K562 (cell line): ENCODE results near the gene LAPTM5. TPM values are rescaled to one million over a fixed set of nuclear protein-coding genes. Genes with fewer than 3 reads are reported as not detected.
A peak's percentile ranks its signal among the peaks of the same experiment; 100 is the strongest.

Experiments
- ARID2 ChIP-seq: fragments of 450-650 bp; IDR thresholded peaks from 2 replicates; pipeline ENCODE4 v1.6.1; 2017; ENCODE audit warnings: antibody characterized with exemption, mild to moderate bottlenecking
- GATAD2A ChIP-seq: fragments of 450-650 bp; IDR thresholded peaks from 2 replicates; pipeline ENCODE4 v1.6.1; 2017
- GATAD2B ChIP-seq: fragments of 450-650 bp; IDR thresholded peaks from 2 replicates; pipeline ENCODE4 v1.6.1; 2017; ENCODE audit warnings: mild to moderate bottlenecking, borderline replicate concordance
- HDGF ChIP-seq: fragments of 450-650 bp; IDR thresholded peaks from 2 replicates; pipeline ENCODE4 v1.6.1; 2016
- NR3C1 ChIP-seq: sonication (generic); formaldehyde crosslinking; IDR thresholded peaks from 2 replicates; pipeline ENCODE4 v1.8.1; 2022; ENCODE audit warnings: missing genetic modification reagents
- POLR2AphosphoS5 ChIP-seq: IDR thresholded peaks from 2 replicates; pipeline ENCODE4 v1.6.1; 2011; ENCODE audit warnings: mild to moderate bottlenecking, low read depth, low read length, moderate library complexity; ENCODE audit not compliant: control insufficient read depth, insufficient read depth
- POLR3G ChIP-seq: IDR thresholded peaks from 2 replicates; pipeline ENCODE4 v1.6.1; 2011; ENCODE audit not compliant: insufficient read length, insufficient replicate concordance; ENCODE audit errors: extremely low read depth
- RREB1 ChIP-seq: fragments of 250-450 bp; sonication (Bioruptor Pico); IDR thresholded peaks from 2 replicates; pipeline ENCODE4 v1.4.0; 2020
- ZNF165 ChIP-seq: fragments of 250-450 bp; sonication (Bioruptor Pico); IDR thresholded peaks from 2 replicates; pipeline ENCODE4 v1.4.0; 2020; ENCODE audit warnings: borderline replicate concordance
- ZNF583 ChIP-seq: fragments of 250-450 bp; sonication (Bioruptor Pico); IDR thresholded peaks from 2 replicates; pipeline ENCODE4 v1.4.0; 2020
- ZNF778 ChIP-seq: fragments of 450-650 bp; formaldehyde crosslinking; IDR thresholded peaks from 2 replicates; pipeline ENCODE4 v1.4.0; 2020; ENCODE audit warnings: mild to moderate bottlenecking, moderate library complexity
- polyA plus RNA-seq, 8 experiments: library from polyadenylated mRNA; depleted of rRNA in 4 of 8; stranded (reverse) in 5 of 8; unstranded in 3 of 8; fragments of >200 nt; fragmentation: Nextera tagmentation in 2 of 8; fragmentation: Illumina TruSeq in 1 of 8; extraction: Ambion mirVana in 2 of 8; extraction: Trizol in 1 of 8; gene quantifications; 2 replicates each; pipeline versions ENCODE4 v1.2.1 to v1.2.3, GENCODE V29; 2011 to 2014; ENCODE audit warnings: inconsistent platforms in 1 of 8, missing spikeins in 1 of 8
- total RNA-seq, 7 experiments: library from RNA; depleted of rRNA in 6 of 7; stranded (reverse); fragments of >200 nt in 6 of 7; fragmentation: Illumina TruSeq in 2 of 7; extraction: Trizol in 2 of 7; gene quantifications; 2 replicates each; pipeline versions ENCODE4 v1.2.1 to v1.2.3, GENCODE V29; 2011 to 2021; ENCODE audit warnings: low replicate concordance in 1 of 7
- TF ChIP-seq, protein P1 (sequence below): fragments of 450-650 bp; IDR thresholded peaks from 2 replicates; pipeline ENCODE4 v1.6.1; 2016; ENCODE audit warnings: mild to moderate bottlenecking
- TF ChIP-seq, protein P2 (sequence below), 2 experiments: fragments of 450-650 bp in 1 of 2; IDR thresholded peaks; 2 replicates each; pipeline ENCODE4 v1.6.1; 2011 to 2017; ENCODE audit warnings: low read depth in 2 of 2, antibody characterized with exemption in 1 of 2, borderline replicate concordance in 1 of 2, low read length in 1 of 2, mild to moderate bottlenecking in 1 of 2, mixed read lengths in 1 of 2; ENCODE audit not compliant: control insufficient read depth in 1 of 2

Gene LAPTM5
- total and polyA plus RNA-seq, 9 of the 15 experiments (the other 6 are each of a cell fraction or from before 2014, with no cell fraction given): 2.4 to 47.3 (median 20.3) TPM

GRCh38 chr1:30720271-30721223 is 37.0 kb downstream of the LAPTM5 start (continued):
- TF ChIP-seq RREB1 (CRISPR knock-in tag): 0 out of 2 replicates have a peak, but pooled peaks have one; percentile 62
- TF ChIP-seq ARID2: 0 out of 2 replicates have a peak, but pooled peaks have one; percentile 35
- TF ChIP-seq, protein P1, sequence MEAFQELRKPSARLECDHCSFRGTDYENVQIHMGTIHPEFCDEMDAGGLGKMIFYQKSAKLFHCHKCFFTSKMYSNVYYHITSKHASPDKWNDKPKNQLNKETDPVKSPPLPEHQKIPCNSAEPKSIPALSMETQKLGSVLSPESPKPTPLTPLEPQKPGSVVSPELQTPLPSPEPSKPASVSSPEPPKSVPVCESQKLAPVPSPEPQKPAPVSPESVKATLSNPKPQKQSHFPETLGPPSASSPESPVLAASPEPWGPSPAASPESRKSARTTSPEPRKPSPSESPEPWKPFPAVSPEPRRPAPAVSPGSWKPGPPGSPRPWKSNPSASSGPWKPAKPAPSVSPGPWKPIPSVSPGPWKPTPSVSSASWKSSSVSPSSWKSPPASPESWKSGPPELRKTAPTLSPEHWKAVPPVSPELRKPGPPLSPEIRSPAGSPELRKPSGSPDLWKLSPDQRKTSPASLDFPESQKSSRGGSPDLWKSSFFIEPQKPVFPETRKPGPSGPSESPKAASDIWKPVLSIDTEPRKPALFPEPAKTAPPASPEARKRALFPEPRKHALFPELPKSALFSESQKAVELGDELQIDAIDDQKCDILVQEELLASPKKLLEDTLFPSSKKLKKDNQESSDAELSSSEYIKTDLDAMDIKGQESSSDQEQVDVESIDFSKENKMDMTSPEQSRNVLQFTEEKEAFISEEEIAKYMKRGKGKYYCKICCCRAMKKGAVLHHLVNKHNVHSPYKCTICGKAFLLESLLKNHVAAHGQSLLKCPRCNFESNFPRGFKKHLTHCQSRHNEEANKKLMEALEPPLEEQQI: no peak
- TF ChIP-seq HDGF: peak; percentile 79; the same call in 1 of the 2 replicates
- TF ChIP-seq GATAD2B: no peak
- 0 out of 2 replicates have a peak, but pooled peaks have one; percentile 29 for TF ChIP-seq ZNF583 (CRISPR knock-in tag)
- no peak for TF ChIP-seq POLR2AphosphoS5
- TF ChIP-seq, protein P2, sequence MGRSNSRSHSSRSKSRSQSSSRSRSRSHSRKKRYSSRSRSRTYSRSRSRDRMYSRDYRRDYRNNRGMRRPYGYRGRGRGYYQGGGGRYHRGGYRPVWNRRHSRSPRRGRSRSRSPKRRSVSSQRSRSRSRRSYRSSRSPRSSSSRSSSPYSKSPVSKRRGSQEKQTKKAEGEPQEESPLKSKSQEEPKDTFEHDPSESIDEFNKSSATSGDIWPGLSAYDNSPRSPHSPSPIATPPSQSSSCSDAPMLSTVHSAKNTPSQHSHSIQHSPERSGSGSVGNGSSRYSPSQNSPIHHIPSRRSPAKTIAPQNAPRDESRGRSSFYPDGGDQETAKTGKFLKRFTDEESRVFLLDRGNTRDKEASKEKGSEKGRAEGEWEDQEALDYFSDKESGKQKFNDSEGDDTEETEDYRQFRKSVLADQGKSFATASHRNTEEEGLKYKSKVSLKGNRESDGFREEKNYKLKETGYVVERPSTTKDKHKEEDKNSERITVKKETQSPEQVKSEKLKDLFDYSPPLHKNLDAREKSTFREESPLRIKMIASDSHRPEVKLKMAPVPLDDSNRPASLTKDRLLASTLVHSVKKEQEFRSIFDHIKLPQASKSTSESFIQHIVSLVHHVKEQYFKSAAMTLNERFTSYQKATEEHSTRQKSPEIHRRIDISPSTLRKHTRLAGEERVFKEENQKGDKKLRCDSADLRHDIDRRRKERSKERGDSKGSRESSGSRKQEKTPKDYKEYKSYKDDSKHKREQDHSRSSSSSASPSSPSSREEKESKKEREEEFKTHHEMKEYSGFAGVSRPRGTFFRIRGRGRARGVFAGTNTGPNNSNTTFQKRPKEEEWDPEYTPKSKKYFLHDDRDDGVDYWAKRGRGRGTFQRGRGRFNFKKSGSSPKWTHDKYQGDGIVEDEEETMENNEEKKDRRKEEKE (IDR thresholded peaks at IDR 0.05; ENCODE audit: borderline replicate concordance in 1 of 2, control insufficient read depth in 1 of 2, low read depth in 2 of 2, low read length in 1 of 2): no peak
- TF ChIP-seq ZNF165 (CRISPR knock-in tag): 0 out of 2 replicates have a peak, but pooled peaks have one; percentile 41
- TF ChIP-seq POLR3G: no peak
- TF ChIP-seq GATAD2A: peak; percentile 77; the same call in 1 of the 2 replicates
- no peak for TF ChIP-seq ZNF778 (CRISPR knock-in tag)
- no peak for TF ChIP-seq NR3C1 (CRISPR knock-in tag)
